Suprapubic skin (tissue), 4 donors: ENCODE measurements around the gene ARHGAP10. TPM values are rescaled to one million over a fixed set of nuclear protein-coding genes. Genes with fewer than 3 reads are reported as not detected.

Source experiments
- DNase-seq, 2 donors: peaks; one replicate each; pipeline ENCODE4 v3.0.0-alpha.2; 2019; ENCODE audit warnings: low spot score in 2 of 2
- H3K27ac ChIP-seq: fragments of 200-600 bp; sonication (generic); one replicate; pipeline ENCODE4 v1.5.1; 2019
- H3K27me3 ChIP-seq: fragments of 200-600 bp; sonication (generic); one replicate; pipeline ENCODE4 v1.5.1; 2019
- H3K36me3 ChIP-seq: fragments of 200-600 bp; sonication (generic); one replicate; pipeline ENCODE4 v1.5.1; 2019
- H3K4me1 ChIP-seq: fragments of 200-600 bp; sonication (generic); one replicate; pipeline ENCODE4 v1.5.1; 2019
- H3K4me3 ChIP-seq: fragments of 200-600 bp; sonication (generic); one replicate; pipeline ENCODE4 v1.5.1; 2019; ENCODE audit warnings: mild to moderate bottlenecking
- H3K9me3 ChIP-seq: fragments of 200-600 bp; sonication (generic); one replicate; pipeline ENCODE4 v1.5.1; 2019
- EP300 ChIP-seq: sonication (generic); formaldehyde crosslinking; IDR thresholded peaks from one replicate; pipeline ENCODE4 v1.6.1; 2017; ENCODE audit warnings: antibody characterized with exemption
- POLR2A ChIP-seq, 2 donors: fragments of 450-650 bp; IDR thresholded peaks; one replicate each; pipeline ENCODE4 v1.6.1; 2017; ENCODE audit warnings: antibody characterized with exemption in 2 of 2, mild to moderate bottlenecking in 2 of 2, moderate library complexity in 2 of 2
- POLR2AphosphoS5 ChIP-seq, 3 donors: sonication (generic); formaldehyde crosslinking; IDR thresholded peaks; one replicate each; pipeline ENCODE4 v1.6.1; 2017; ENCODE audit warnings: antibody characterized with exemption in 3 of 3
- WGBS: methylation state at CpG from one replicate; pipeline ENCODE4 v1.1.5; 2018; 5-methylcytosine and 5-hydroxymethylcytosine counted together
- total RNA-seq, 4 donors: library from RNA; depleted of rRNA; stranded (reverse); fragments of >200 nt; gene quantifications; one replicate each; pipeline ENCODE4 v1.1.0, GENCODE V29; 2016
- TF ChIP-seq, protein P1 (sequence below), 2 donors: fragments of 200-600 bp in 1 of 2; fragments of 450-650 bp in 1 of 2; sonication (generic) in 1 of 2; IDR thresholded peaks; one replicate each; pipeline ENCODE4 v1.5.1; 2016 to 2019; ENCODE audit warnings: antibody characterized with exemption in 2 of 2, mild to moderate bottlenecking in 1 of 2, moderate library complexity in 1 of 2

The ARHGAP10 gene
- total RNA-seq, 4 donors from 2014 or later = 32.5 to 59.0 (median 36.8) TPM

DNA sequence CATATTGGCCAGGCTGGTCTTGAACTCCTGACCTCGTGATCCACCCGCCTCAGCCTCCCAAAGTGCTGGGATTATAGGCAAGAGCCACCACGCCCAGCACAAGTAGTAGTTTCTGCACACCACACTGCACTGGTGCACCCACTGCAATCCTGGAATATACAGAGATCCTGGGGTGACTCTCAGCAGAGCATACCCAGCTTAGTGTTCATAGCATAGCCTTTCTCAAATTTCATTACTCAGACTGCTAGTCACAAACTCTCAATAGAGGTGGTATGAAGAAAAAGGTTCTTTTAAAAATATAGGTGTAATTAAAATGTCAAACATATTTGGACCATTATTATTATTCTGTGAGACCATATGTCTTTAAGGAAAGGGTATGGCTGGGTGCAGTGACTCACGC lies 6.2 kb upstream of the ARHGAP10 start:
- DNase-seq = no peak
- H3K9me3 ChIP-seq = no peaks in the 10 kb centered on the region
- TF ChIP-seq, protein P1, sequence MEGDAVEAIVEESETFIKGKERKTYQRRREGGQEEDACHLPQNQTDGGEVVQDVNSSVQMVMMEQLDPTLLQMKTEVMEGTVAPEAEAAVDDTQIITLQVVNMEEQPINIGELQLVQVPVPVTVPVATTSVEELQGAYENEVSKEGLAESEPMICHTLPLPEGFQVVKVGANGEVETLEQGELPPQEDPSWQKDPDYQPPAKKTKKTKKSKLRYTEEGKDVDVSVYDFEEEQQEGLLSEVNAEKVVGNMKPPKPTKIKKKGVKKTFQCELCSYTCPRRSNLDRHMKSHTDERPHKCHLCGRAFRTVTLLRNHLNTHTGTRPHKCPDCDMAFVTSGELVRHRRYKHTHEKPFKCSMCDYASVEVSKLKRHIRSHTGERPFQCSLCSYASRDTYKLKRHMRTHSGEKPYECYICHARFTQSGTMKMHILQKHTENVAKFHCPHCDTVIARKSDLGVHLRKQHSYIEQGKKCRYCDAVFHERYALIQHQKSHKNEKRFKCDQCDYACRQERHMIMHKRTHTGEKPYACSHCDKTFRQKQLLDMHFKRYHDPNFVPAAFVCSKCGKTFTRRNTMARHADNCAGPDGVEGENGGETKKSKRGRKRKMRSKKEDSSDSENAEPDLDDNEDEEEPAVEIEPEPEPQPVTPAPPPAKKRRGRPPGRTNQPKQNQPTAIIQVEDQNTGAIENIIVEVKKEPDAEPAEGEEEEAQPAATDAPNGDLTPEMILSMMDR (IDR thresholded peaks at IDR 0.05) = no peak
- TF ChIP-seq POLR2AphosphoS5 (IDR thresholded peaks at IDR 0.05) = no peak
- no peak for TF ChIP-seq POLR2A (IDR thresholded peaks at IDR 0.05)
- no peak for TF ChIP-seq EP300
- H3K4me1 ChIP-seq = no peaks in the 10 kb centered on the region
- no peak overlapping the region for H3K4me3 ChIP-seq
- no peak overlapping the region for H3K27ac ChIP-seq
- H3K27me3 ChIP-seq = no peaks in the 10 kb centered on the region
- WGBS = 97% methylated on average over 4 of the region's 4 CpGs
- H3K36me3 ChIP-seq = no peaks in the 10 kb centered on the region

DNA sequence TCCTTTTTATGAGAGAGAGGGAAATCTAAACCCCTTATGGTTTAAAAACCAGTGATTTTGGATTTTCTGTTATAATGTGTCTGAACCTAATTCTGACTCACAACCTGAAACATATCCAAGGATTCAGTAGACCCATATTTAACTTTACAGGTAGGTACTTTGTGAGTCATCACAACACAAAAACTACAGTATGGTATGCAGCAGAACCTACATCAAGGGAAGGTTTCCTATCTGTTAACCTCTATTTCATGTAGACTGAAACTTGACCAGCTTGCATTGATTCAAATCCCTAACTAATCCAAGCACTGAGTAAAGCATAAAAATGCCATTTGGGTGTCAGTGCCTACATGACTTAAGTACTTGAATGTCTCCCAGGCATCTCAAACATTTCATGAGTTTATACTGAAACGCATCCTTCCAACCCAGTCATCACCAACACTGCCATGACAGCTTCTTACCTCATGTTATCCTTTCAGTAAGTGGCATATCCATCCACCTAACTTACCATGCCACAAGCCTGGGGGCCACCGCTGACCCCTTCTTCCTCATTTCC lies 4.3 kb upstream of the ARHGAP10 start:
- H3K4me3 ChIP-seq = no peak overlapping the region
- H3K4me1 ChIP-seq = peaks cover 8% of the 10 kb centered on the region
- TF ChIP-seq, protein P1 (IDR thresholded peaks at IDR 0.05) = no peak
- no peak for TF ChIP-seq EP300
- no peak for TF ChIP-seq POLR2AphosphoS5 (IDR thresholded peaks at IDR 0.05)
- TF ChIP-seq POLR2A (IDR thresholded peaks at IDR 0.05) = no peak
- WGBS = 88% methylated on average over 2 of the region's 2 CpGs
- no peaks in the 10 kb centered on the region for H3K36me3 ChIP-seq
- no peak overlapping the region for H3K27ac ChIP-seq
- H3K9me3 ChIP-seq = no peaks in the 10 kb centered on the region
- no peaks in the 10 kb centered on the region for H3K27me3 ChIP-seq
- DNase-seq = no peak

DNA sequence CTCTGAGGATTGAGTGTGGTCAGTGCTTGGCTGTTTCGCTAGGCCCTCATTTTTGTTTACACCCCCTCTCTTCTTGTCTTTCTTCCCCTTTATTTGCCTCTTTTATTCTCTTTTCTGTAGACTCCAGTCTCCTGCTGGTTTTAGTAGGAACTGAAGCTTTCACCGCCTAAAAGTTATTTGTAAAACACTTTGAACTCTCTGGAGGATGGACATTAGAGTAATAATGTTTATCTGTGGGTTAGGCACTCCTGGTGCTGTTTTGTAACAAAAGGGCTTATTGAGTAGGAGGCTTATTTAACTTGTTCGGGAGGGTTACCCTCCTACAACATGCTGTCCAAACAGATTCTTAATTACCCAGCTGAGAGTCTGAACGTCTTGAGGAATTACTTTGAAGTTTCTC lies 1.6 kb upstream of the ARHGAP10 start:
- H3K4me1 ChIP-seq = peaks cover 28% of the 10 kb centered on the region
- TF ChIP-seq POLR2AphosphoS5 (IDR thresholded peaks at IDR 0.05) (no peak), EP300 (no peak), POLR2A (IDR thresholded peaks at IDR 0.05) (no peak)
- TF ChIP-seq, protein P1 (IDR thresholded peaks at IDR 0.05) = no peak
- H3K9me3 ChIP-seq = no peaks in the 10 kb centered on the region
- H3K4me3 ChIP-seq = no peak overlapping the region
- no peak for DNase-seq
- H3K27me3 ChIP-seq = no peaks in the 10 kb centered on the region
- no peaks in the 10 kb centered on the region for H3K36me3 ChIP-seq
- no peak overlapping the region for H3K27ac ChIP-seq
- WGBS = 76% methylated on average over 4 of the region's 4 CpGs

DNA sequence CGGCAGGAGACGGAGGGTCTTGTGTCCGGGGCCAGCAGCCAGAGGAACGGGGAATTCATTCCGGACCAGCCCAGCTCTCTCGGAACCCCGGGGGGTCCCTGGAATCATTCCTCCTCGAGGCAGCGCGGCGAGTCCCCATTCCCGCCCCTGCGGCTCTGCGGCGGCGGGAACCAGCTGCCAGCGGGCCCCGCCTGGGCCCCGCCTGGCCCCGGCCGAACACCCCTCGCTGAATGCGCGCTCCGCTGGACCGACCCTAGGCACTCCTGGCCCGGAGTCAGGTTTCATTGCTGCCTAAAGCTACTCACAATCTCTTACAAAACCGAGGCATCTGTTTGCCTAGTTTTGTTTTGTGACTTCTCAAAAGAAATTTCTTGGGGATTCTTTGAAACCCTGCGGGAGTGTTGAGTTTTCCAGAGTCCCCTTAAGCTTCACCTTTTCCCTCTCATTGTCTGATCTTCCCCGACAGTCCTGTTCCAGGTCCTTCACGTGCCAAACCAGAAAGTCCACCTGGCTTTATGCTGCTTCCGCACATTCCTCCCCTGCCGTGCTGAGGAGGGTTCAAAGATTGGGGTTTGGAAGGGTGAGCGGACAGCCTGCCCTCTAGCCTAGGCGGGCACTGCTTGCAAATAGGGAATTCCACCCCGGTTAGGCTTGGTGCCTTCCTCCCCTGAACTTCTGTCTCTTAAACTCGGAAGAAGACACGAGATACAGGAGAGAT lies 789 bp downstream of the ARHGAP10 start:
- H3K27ac ChIP-seq = peak overlapping the region; percentile 93
- H3K4me1 ChIP-seq = peaks cover 37% of the 10 kb centered on the region
- peak overlapping the region; percentile 67 for H3K4me3 ChIP-seq
- DNase-seq = peak in 1 of 2 donors; percentile 70
- WGBS = under 1% methylated on average over 20 of the region's 38 CpGs
- H3K9me3 ChIP-seq = no peaks in the 10 kb centered on the region
- no peaks in the 10 kb centered on the region for H3K27me3 ChIP-seq
- no peaks in the 10 kb centered on the region for H3K36me3 ChIP-seq
- no peak for TF ChIP-seq POLR2A (IDR thresholded peaks at IDR 0.05)
- TF ChIP-seq, protein P1 (IDR thresholded peaks at IDR 0.05) = no peak
- no peak for TF ChIP-seq EP300
- no peak for TF ChIP-seq POLR2AphosphoS5 (IDR thresholded peaks at IDR 0.05)

DNA sequence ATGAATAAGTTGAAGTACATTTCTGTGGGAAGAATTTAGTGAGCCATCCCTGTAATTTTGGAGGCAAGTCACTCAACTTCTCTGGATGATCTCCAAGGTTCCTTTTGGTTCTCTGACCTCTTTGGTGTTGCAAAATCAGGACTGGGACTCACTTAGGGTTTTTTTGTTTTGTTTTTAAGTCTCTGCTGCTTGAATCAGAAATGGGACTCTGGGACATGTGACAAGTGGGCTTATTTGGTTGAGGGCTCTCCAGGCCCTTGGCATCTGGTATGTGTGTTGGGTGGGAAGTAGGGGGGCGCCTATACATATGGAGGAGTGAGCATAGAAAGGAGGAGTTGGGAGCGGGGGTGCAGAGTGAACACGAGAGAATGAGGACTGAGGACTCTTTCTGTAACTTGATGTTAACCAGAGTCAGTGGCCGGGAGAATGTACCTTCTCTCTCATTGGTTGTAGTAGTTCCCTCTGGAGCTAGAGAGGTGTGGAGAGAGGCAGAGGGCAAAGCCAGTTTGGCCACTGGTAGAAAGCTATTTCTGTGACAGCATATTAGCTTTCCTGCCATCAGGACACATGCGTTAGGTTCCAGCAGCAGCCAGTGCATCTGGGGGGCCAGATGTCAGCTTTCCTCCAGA lies 1.9 kb downstream of the ARHGAP10 start:
- whole genome bisulfite sequencing = 31% methylated on average over 5 of the region's 5 CpGs
- peak overlapping the region; percentile 67 for H3K4me3 ChIP-seq
- no peaks in the 10 kb centered on the region for H3K36me3 ChIP-seq
- H3K27ac ChIP-seq = peak overlapping the region; percentile 93
- no peaks in the 10 kb centered on the region for H3K27me3 ChIP-seq
- H3K4me1 ChIP-seq = peaks cover 40% of the 10 kb centered on the region
- no peak for DNase-seq
- no peaks in the 10 kb centered on the region for H3K9me3 ChIP-seq
- TF ChIP-seq POLR2A (IDR thresholded peaks at IDR 0.05) (no peak), POLR2AphosphoS5 (IDR thresholded peaks at IDR 0.05) (no peak), EP300 (no peak)
- TF ChIP-seq, protein P1 (IDR thresholded peaks at IDR 0.05) = no peak
